ENCODE data around the gene OVOL1. TPM values are rescaled to one million over a fixed set of nuclear protein-coding genes. Genes with fewer than 3 reads are reported as not detected.

OVOL1 gene
- total and polyA plus RNA-seq, 2 of the 8 experiments (the other 6 are each of a cell fraction or from before 2014, with no cell fraction given), result 2.6 to 3.4 TPM

DNA sequence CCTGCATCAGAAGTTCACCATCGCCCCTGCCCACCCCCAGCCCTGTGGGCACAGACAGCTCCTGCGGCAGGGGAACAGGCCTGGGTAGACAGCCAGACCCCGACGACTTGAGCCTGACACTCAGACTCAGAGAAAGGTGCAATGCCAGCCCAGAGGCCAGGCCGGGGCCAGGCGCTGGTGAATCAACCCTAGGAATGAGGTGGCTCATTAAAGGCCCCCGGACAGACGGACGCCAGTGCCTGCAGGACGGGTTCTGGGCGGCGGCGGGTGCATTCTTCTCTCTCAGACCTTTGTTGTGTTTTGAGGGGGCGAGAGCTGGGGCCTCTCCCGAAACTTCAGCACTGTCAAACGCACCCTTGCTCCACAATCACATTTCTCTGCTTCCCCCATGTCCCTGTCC is 5.6 kb downstream of the OVOL1 start (continued):
- TF ChIP-seq, protein P1, sequence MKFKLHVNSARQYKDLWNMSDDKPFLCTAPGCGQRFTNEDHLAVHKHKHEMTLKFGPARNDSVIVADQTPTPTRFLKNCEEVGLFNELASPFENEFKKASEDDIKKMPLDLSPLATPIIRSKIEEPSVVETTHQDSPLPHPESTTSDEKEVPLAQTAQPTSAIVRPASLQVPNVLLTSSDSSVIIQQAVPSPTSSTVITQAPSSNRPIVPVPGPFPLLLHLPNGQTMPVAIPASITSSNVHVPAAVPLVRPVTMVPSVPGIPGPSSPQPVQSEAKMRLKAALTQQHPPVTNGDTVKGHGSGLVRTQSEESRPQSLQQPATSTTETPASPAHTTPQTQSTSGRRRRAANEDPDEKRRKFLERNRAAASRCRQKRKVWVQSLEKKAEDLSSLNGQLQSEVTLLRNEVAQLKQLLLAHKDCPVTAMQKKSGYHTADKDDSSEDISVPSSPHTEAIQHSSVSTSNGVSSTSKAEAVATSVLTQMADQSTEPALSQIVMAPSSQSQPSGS (IDR thresholded peaks at IDR 0.05; ENCODE audit: low read length), result no peak
- TF ChIP-seq SRF (IDR thresholded peaks at IDR 0.05; ENCODE audit: low read depth, low read length), result no peak
- no peak for TF ChIP-seq CTBP2 (IDR thresholded peaks at IDR 0.05; ENCODE audit: borderline replicate concordance, insufficient read depth, insufficient read length, low read length)
- TF ChIP-seq JUND (IDR thresholded peaks at IDR 0.05; ENCODE audit: low read length), result no peak
- TF ChIP-seq CREB1 (IDR thresholded peaks at IDR 0.05), result no peak
- TF ChIP-seq JUN (IDR thresholded peaks at IDR 0.05; ENCODE audit: low read depth, low read length), result no peak
- TF ChIP-seq SP1 (IDR thresholded peaks at IDR 0.05; ENCODE audit: low read depth, low read length), result no peak
- no peak for TF ChIP-seq EZH2 (IDR thresholded peaks at IDR 0.05; ENCODE audit: low read depth, low read length, severe bottlenecking)
- no peak for TF ChIP-seq SIX5 (IDR thresholded peaks at IDR 0.05; ENCODE audit: low read depth, low read length)
- no peak for TF ChIP-seq ASH2L (IDR thresholded peaks at IDR 0.05; ENCODE audit: low read length)
- TF ChIP-seq TCF12 (IDR thresholded peaks at IDR 0.05; ENCODE audit: low read depth, low read length), result no peak
